ENCODE measurements around the gene HOXB13.
A peak's percentile ranks its signal among the peaks of the same experiment; 100 is the strongest.

HOXB13 gene

GRCh38 chr17:48715496-48716399 lies 12.8 kb downstream of the HOXB13 start:
- no peak for DNase-seq (ENCODE audit: low read depth in 1 of 2, low spot score in 1 of 2)

- no peak for DNase-seq (ENCODE audit: low read depth in 1 of 2, low spot score in 1 of 2)
These were observed 17.4 kb downstream of the HOXB13 start for GRCh38 chr17:48711128-48711527.

GRCh38 chr17:48704361-48705248 lies 23.9 kb downstream of the HOXB13 start:
- DNase-seq (ENCODE audit: low read depth in 1 of 2, low spot score in 1 of 2): no peak

- no peak for DNase-seq (ENCODE audit: low read depth in 1 of 2, low spot score in 1 of 2)
These were observed 26.6 kb downstream of the HOXB13 start for GRCh38 chr17:48701864-48702532.

- no peak for DNase-seq (ENCODE audit: low read depth in 1 of 2, low spot score in 1 of 2)
These were observed 35.4 kb downstream of the HOXB13 start for GRCh38 chr17:48693178-48693577.

GRCh38 chr17:48692049-48692448 lies 36.5 kb downstream of the HOXB13 start:
- no peak for DNase-seq (ENCODE audit: low read depth in 1 of 2, low spot score in 1 of 2)

GRCh38 chr17:48690655-48691054 lies 37.9 kb downstream of the HOXB13 start:
- DNase-seq (ENCODE audit: low read depth in 1 of 2, low spot score in 1 of 2): no peak

- no peak for DNase-seq (ENCODE audit: low read depth in 1 of 2, low spot score in 1 of 2)
These were observed 46.9 kb downstream of the HOXB13 start for GRCh38 chr17:48681609-48682008.

GRCh38 chr17:48679385-48680096 lies 49.0 kb downstream of the HOXB13 start:
- no peak for DNase-seq (ENCODE audit: low read depth in 1 of 2, low spot score in 1 of 2)

GRCh38 chr17:48678141-48678971 lies 50.2 kb downstream of the HOXB13 start:
- peak; percentile 45 to 58 for DNase-seq (ENCODE audit: low read depth in 1 of 2, low spot score in 1 of 2)

GRCh38 chr17:48676963-48677558 lies 51.5 kb downstream of the HOXB13 start:
- DNase-seq (ENCODE audit: low read depth in 1 of 2, low spot score in 1 of 2): no peak
